Measurements from ENCODE around the gene KLRC1.
"Not testable (repeated sequence)": the region's sequence is repeated elsewhere in the genome, so short reads cannot be mapped to it uniquely, and the experiment has no call there.

Gene KLRC1

GRCh38 chr12:10397296-10397695 is 55.9 kb downstream of the KLRC1 start:
- no peaks in the 10 kb centered on the region for H3K27me3 ChIP-seq (ENCODE audit: control insufficient read depth in 3 of 3, insufficient read depth in 3 of 3, low read depth in 1 of 3, low read length in 3 of 3)
- no peak overlapping the region for H3K4ac ChIP-seq (ENCODE audit: low read length)
- no peaks in the 10 kb centered on the region for H3K9me3 ChIP-seq (replicated peaks in 1 of 2; ENCODE audit: control insufficient read depth in 2 of 2, insufficient read depth in 1 of 2, low read depth in 1 of 2, low read length in 2 of 2)
- no peaks in the 10 kb centered on the region for H3K4me1 ChIP-seq (ENCODE audit: control insufficient read depth in 2 of 2, insufficient read depth in 1 of 2, low read depth in 1 of 2, low read length in 2 of 2)
- no peak overlapping the region for H2BK15ac ChIP-seq (ENCODE audit: low read length)
- no peak for DNase-seq (ENCODE audit: low spot score)
- no peak overlapping the region for H3K27ac ChIP-seq (replicated peaks; ENCODE audit: low read length)
- no peak overlapping the region for H3K18ac ChIP-seq (ENCODE audit: low read length)
- H2BK5ac ChIP-seq (ENCODE audit: low read length): no peak overlapping the region
- H2AK5ac ChIP-seq (ENCODE audit: low read depth, low read length): no peak overlapping the region
- H3K4me3 ChIP-seq (ENCODE audit: low read length in 2 of 2): no peak overlapping the region
- no peak overlapping the region for H3K9ac ChIP-seq (ENCODE audit: low read depth, low read length, poor library complexity)
- H3K79me1 ChIP-seq (ENCODE audit: low read depth, low read length): no peaks in the 10 kb centered on the region
- H3K23ac ChIP-seq (ENCODE audit: low read depth, low read length, poor library complexity): no peak overlapping the region
- no peaks in the 10 kb centered on the region for H3K36me3 ChIP-seq (replicated peaks in 1 of 2; ENCODE audit: control insufficient read depth in 2 of 2, insufficient read depth in 2 of 2, low read length in 2 of 2)
- no peak overlapping the region for H2BK120ac ChIP-seq (ENCODE audit: low read depth, low read length)
- no peak overlapping the region for H2BK12ac ChIP-seq (ENCODE audit: low read length)
- no peak overlapping the region for H3K4me2 ChIP-seq (ENCODE audit: insufficient read depth, low read length, poor library complexity, severe bottlenecking)
- H3K14ac ChIP-seq (ENCODE audit: low read length): no peak overlapping the region
- H2AFZ ChIP-seq (ENCODE audit: low read length): no peak overlapping the region
- no peak overlapping the region for H4K91ac ChIP-seq (ENCODE audit: low read depth, low read length, poor library complexity)
- no CpG with 5 or more reads among the region's 2 CpGs for WGBS, 2 donors (ENCODE audit: extremely low coverage in 2 of 2, insufficient read length in 2 of 2, insufficient replicate concordance in 1 of 2)
- H4K8ac ChIP-seq (ENCODE audit: low read depth, low read length): no peak overlapping the region

GRCh38 chr12:10396176-10396575 is 57.0 kb downstream of the KLRC1 start:
- H3K36me3 ChIP-seq (replicated peaks in 1 of 2; ENCODE audit: control insufficient read depth in 2 of 2, insufficient read depth in 2 of 2, low read length in 2 of 2); H2BK12ac ChIP-seq (ENCODE audit: low read length); H2BK5ac ChIP-seq (ENCODE audit: low read length); H3K9me3 ChIP-seq (replicated peaks in 1 of 2; ENCODE audit: control insufficient read depth in 2 of 2, insufficient read depth in 1 of 2, low read depth in 1 of 2, low read length in 2 of 2); H3K23ac ChIP-seq (ENCODE audit: low read depth, low read length, poor library complexity); H3K9ac ChIP-seq (ENCODE audit: low read depth, low read length, poor library complexity); H3K27ac ChIP-seq (replicated peaks; ENCODE audit: low read length); H4K91ac ChIP-seq (ENCODE audit: low read depth, low read length, poor library complexity); H2BK120ac ChIP-seq (ENCODE audit: low read depth, low read length); H3K14ac ChIP-seq (ENCODE audit: low read length); H3K27me3 ChIP-seq (ENCODE audit: control insufficient read depth in 3 of 3, insufficient read depth in 3 of 3, low read depth in 1 of 3, low read length in 3 of 3); H3K4me2 ChIP-seq (ENCODE audit: insufficient read depth, low read length, poor library complexity, severe bottlenecking); H3K4me1 ChIP-seq (ENCODE audit: control insufficient read depth in 2 of 2, insufficient read depth in 1 of 2, low read depth in 1 of 2, low read length in 2 of 2); H4K8ac ChIP-seq (ENCODE audit: low read depth, low read length); H3K4ac ChIP-seq (ENCODE audit: low read length); H3K4me3 ChIP-seq (ENCODE audit: low read length in 2 of 2); DNase-seq (ENCODE audit: low spot score); H2AFZ ChIP-seq (ENCODE audit: low read length); H3K79me1 ChIP-seq (ENCODE audit: low read depth, low read length); H2AK5ac ChIP-seq (ENCODE audit: low read depth, low read length); H2BK15ac ChIP-seq (ENCODE audit: low read length); H3K18ac ChIP-seq (ENCODE audit: low read length): not testable (repeated sequence)
- WGBS, 2 donors (ENCODE audit: extremely low coverage in 2 of 2, insufficient read length in 2 of 2, insufficient replicate concordance in 1 of 2): 100% methylated on average over 1 of the region's 15 CpGs; no CpG with 5 or more reads in 1 of the 2 donors

Data from neuronal stem cell (in vitro differentiated cells).